IMR-90 (cell line): ENCODE data around the gene TPH1. TPM values are rescaled to one million over a fixed set of nuclear protein-coding genes. Genes with fewer than 3 reads are reported as not detected.

Experiments used
- ATAC-seq: fragments of 200-7000 bp; cut with Tn5 transposase; 2 replicates; pipeline ENCODE4 v1.9.1; 2020; ENCODE audit warnings: low read depth, mild to moderate bottlenecking, moderate library complexity
- BruUV-seq: library from RNA; stranded (reverse); fragments of 400-500 nt; replicated peaks from 2 replicates; lab custom pipeline; 2021; lab: Mats Ljungman, UMichigan
- CTCF ChIA-PET: fragments of 300-600 bp; formaldehyde crosslinking; extraction: SDS; loops from one replicate; lab custom pipeline; 2021; ENCODE audit warnings: antibody characterized with exemption; lab: Yijun Ruan, JAX
- POLR2A ChIA-PET: fragments of 300-600 bp; sonication (Branson Sonifier 250); formaldehyde crosslinking; loops from one replicate; lab custom pipeline; 2022; ENCODE audit warnings: antibody characterized with exemption; ENCODE audit not compliant: unreplicated experiment; lab: Charles Lee
- DNase-seq: peaks from one replicate; pipeline ENCODE4 v3.0.0; 2013
- H2AFZ ChIP-seq: replicated peaks from 2 replicates; pipeline ENCODE3; 2013; ENCODE audit warnings: low read length, mild to moderate bottlenecking; ENCODE audit not compliant: poor library complexity
- H2AK5ac ChIP-seq: 2 replicates; pipeline ENCODE4 v1.6.1; 2013; ENCODE audit warnings: low read depth, low read length, inconsistent platforms
- H2AK9ac ChIP-seq: replicated peaks from 2 replicates; pipeline ENCODE3; 2013; ENCODE audit warnings: mild to moderate bottlenecking, low read depth, low read length, moderate library complexity; ENCODE audit not compliant: poor library complexity
- H2BK120ac ChIP-seq: 2 replicates; pipeline ENCODE4 v1.6.1; 2013; ENCODE audit warnings: low read depth, low read length, inconsistent platforms
- H2BK15ac ChIP-seq: 3 replicates; pipeline ENCODE4 v1.6.1; 2013; ENCODE audit warnings: low read depth, low read length, inconsistent platforms
- H2BK20ac ChIP-seq: 2 replicates; pipeline ENCODE4 v1.6.1; 2013; ENCODE audit warnings: low read depth, mild to moderate bottlenecking, inconsistent platforms, low read length, moderate library complexity
- H2BK5ac ChIP-seq: 2 replicates; pipeline ENCODE4 v1.6.1; 2013; ENCODE audit warnings: mild to moderate bottlenecking, low read depth, low read length, inconsistent platforms; ENCODE audit not compliant: poor library complexity, severe bottlenecking
- H3K14ac ChIP-seq: replicated peaks from 2 replicates; pipeline ENCODE4 v1.6.1; 2013; ENCODE audit warnings: low read depth, low read length, inconsistent platforms
- H3K18ac ChIP-seq: 2 replicates; pipeline ENCODE4 v1.6.1; 2013; ENCODE audit warnings: low read depth, low read length, control low read depth
- H3K23ac ChIP-seq: 2 replicates; pipeline ENCODE4 v1.6.1; 2013; ENCODE audit warnings: low read depth, low read length, inconsistent platforms
- H3K27ac ChIP-seq: 2 replicates; pipeline ENCODE4 v1.5.1; 2013; ENCODE audit warnings: mild to moderate bottlenecking, control low read depth, low read length; ENCODE audit not compliant: insufficient read depth
- H3K27me3 ChIP-seq: 2 replicates; pipeline ENCODE4 v1.6.1; 2013; ENCODE audit warnings: low read length; ENCODE audit not compliant: control insufficient read depth, insufficient read depth
- H3K36me3 ChIP-seq: 2 replicates; pipeline ENCODE4 v1.6.1; 2013; ENCODE audit warnings: low read length, mixed read lengths; ENCODE audit not compliant: control insufficient read depth, insufficient read depth
- H3K4ac ChIP-seq: 2 replicates; pipeline ENCODE4 v1.6.1; 2013; ENCODE audit warnings: low read depth, low read length, inconsistent platforms
- H3K4me1 ChIP-seq: 2 replicates; pipeline ENCODE4 v1.6.1; 2013; ENCODE audit warnings: low read length, mixed read lengths; ENCODE audit not compliant: control insufficient read depth, insufficient read depth
- H3K4me2 ChIP-seq: 2 replicates; pipeline ENCODE4 v1.6.1; 2013; ENCODE audit warnings: low read depth, mild to moderate bottlenecking, control low read depth, low read length, moderate library complexity
- H3K4me3 ChIP-seq: 2 replicates; pipeline ENCODE4 v1.5.1; 2013; ENCODE audit warnings: low read depth, mild to moderate bottlenecking, control low read depth, low read length, moderate library complexity; ENCODE audit not compliant: insufficient read depth
- H3K56ac ChIP-seq: 2 replicates; pipeline ENCODE4 v1.6.1; 2013; ENCODE audit warnings: low read length, inconsistent platforms; ENCODE audit not compliant: insufficient read depth; ENCODE audit errors: extremely low read depth
- H3K79me1 ChIP-seq, 2 experiments: 2 replicates each; pipeline ENCODE4 v1.6.1; 2013; ENCODE audit warnings: low read length in 2 of 2, inconsistent platforms in 1 of 2, low read depth in 1 of 2
- H3K9ac ChIP-seq: 2 replicates; pipeline ENCODE4 v1.6.1; 2013; ENCODE audit warnings: low read depth, low read length, control low read depth
- H3K9me1 ChIP-seq: 2 replicates; pipeline ENCODE4 v1.6.1; 2013; ENCODE audit warnings: low read length, inconsistent platforms; ENCODE audit not compliant: insufficient read depth
- H3K9me3 ChIP-seq: 2 replicates; pipeline ENCODE4 v1.6.1; 2013; ENCODE audit warnings: low read length; ENCODE audit not compliant: control insufficient read depth, insufficient read depth
- H4K20me1 ChIP-seq: 2 replicates; pipeline ENCODE4 v1.6.1; 2013; ENCODE audit warnings: low read length, inconsistent platforms; ENCODE audit not compliant: insufficient read depth
- H4K5ac ChIP-seq: 2 replicates; pipeline ENCODE4 v1.6.1; 2013; ENCODE audit warnings: mild to moderate bottlenecking, low read depth, low read length, control low read depth
- H4K8ac ChIP-seq, 2 experiments: 2 replicates each; pipeline ENCODE4 v1.6.1; 2013; ENCODE audit warnings: low read depth in 2 of 2, low read length in 2 of 2, control low read depth in 1 of 2, inconsistent platforms in 1 of 2
- H4K91ac ChIP-seq: 2 replicates; pipeline ENCODE4 v1.6.1; 2013; ENCODE audit warnings: low read depth, low read length, inconsistent platforms; ENCODE audit not compliant: insufficient read depth
- BHLHE40 ChIP-seq: fragments of 150-350 bp; IDR thresholded peaks from 2 replicates; pipeline ENCODE4 v1.6.1; 2016; ENCODE audit warnings: mild to moderate bottlenecking, low read depth, low read length
- CEBPB ChIP-seq: IDR thresholded peaks from 2 replicates; pipeline ENCODE4 v1.6.1; 2012; ENCODE audit warnings: low read depth, low read length, improper control_type of control experiment
- CTCF ChIP-seq: conservative IDR thresholded peaks from 2 replicates; pipeline ENCODE4 v1.5.1; 2012; ENCODE audit warnings: mild to moderate bottlenecking, low read depth, low read length, improper control_type of control experiment
- FOS ChIP-seq: fragments of 150-350 bp; IDR thresholded peaks from 2 replicates; pipeline ENCODE4 v1.6.1; 2016; ENCODE audit warnings: low read depth, low read length
- MAFK ChIP-seq: IDR thresholded peaks from 2 replicates; pipeline ENCODE4 v1.6.1; 2012; ENCODE audit warnings: low read depth, low read length, improper control_type of control experiment
- MAZ ChIP-seq: IDR thresholded peaks from 2 replicates; pipeline ENCODE4 v1.6.1; 2012; ENCODE audit warnings: low read depth, mild to moderate bottlenecking, low read length, improper control_type of control experiment, moderate library complexity, borderline replicate concordance
- NFE2L2 ChIP-seq: fragments of 150-350 bp; IDR thresholded peaks from 2 replicates; pipeline ENCODE4 v1.6.1; 2016; ENCODE audit warnings: low read depth, mild to moderate bottlenecking, low read length
- POLR2A ChIP-seq: IDR thresholded peaks from 2 replicates; pipeline ENCODE4 v1.6.1; 2012; ENCODE audit warnings: mild to moderate bottlenecking, low read depth, low read length
- RAD21 ChIP-seq: IDR thresholded peaks from 2 replicates; pipeline ENCODE4 v1.6.1; 2012; ENCODE audit warnings: low read length, improper control_type of control experiment
- RFX5 ChIP-seq: IDR thresholded peaks from 2 replicates; pipeline ENCODE4 v1.8.0; 2012; ENCODE audit warnings: low read depth, mild to moderate bottlenecking, low read length, moderate library complexity
- SMC3 ChIP-seq: fragments of 150-350 bp; IDR thresholded peaks from 2 replicates; pipeline ENCODE4 v1.6.1; 2016; ENCODE audit warnings: low read depth, mild to moderate bottlenecking, antibody characterized with exemption, low read length, moderate library complexity
- dilution Hi-C: fragments of 300-500 bp; cut with HindIII; formaldehyde crosslinking; loops from one replicate; pipeline ENCODE4 v1.14.3; 2018; ENCODE audit warnings: low sequenced_read_pairs; ENCODE audit not compliant: unreplicated experiment
- in situ Hi-C: fragments of 300-500 bp; cut with MboI; formaldehyde crosslinking; loops from 3 replicates; pipeline ENCODE4 v1.14.3; 2019; ENCODE audit warnings: low sequenced_read_pairs, inconsistent platforms, mixed read lengths
- intact Hi-C: fragments of 100-400 bp; cut with micrococcal nuclease; formaldehyde crosslinking; loops from 2 replicates; pipeline ENCODE4 v1.10.0; 2022
- polyA plus RNA-seq, 3 experiments: library from polyadenylated mRNA; depleted of rRNA; stranded (reverse); fragments of >200 nt; gene quantifications; 2 replicates each; pipeline ENCODE4 v1.2.3, GENCODE V29; 2012; ENCODE audit warnings: low replicate concordance in 1 of 3
- total RNA-seq: library from RNA; depleted of rRNA; stranded (reverse); fragments of >200 nt; gene quantifications from 2 replicates; pipeline ENCODE4 v1.2.3, GENCODE V29; 2012
- TF ChIP-seq, protein P1 (sequence below): fragments of 150-350 bp; IDR thresholded peaks from 2 replicates; pipeline ENCODE4 v1.6.1; 2016; ENCODE audit warnings: low read depth, mild to moderate bottlenecking, low read length, moderate library complexity, borderline replicate concordance

TPH1 gene
- total and polyA plus RNA-seq, 2 of the 4 experiments (the other 2 are of a cell fraction): under 0.01 to 0.07 TPM

DNA sequence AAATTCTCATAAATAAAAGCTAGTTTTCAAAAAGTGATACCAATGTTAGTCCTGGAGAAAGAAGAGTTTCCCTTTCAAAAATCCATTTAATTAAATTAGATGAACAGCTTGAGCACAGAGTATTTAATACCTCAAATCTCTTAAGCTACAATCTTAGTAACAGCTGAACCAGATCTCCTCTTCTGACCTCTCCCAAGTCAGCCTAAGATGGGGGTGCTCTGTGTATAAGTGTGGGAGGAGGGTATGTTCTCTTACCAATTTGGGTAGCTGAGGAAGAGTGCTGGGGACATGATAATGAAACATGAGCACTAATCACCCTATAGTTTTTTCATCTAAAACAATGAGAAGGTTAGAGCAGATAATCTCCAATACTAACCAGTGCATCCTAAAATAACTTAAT, 9.6 kb downstream of the TPH1 start:
- H3K9me3 ChIP-seq: no peaks in the 10 kb centered on the region
- H3K27ac ChIP-seq: no peak overlapping the region
- TF ChIP-seq SMC3 (no peak), CTCF (no peak), BHLHE40 (no peak), CEBPB (no peak), NFE2L2 (no peak), RFX5 (no peak), RAD21 (no peak), MAZ (no peak), MAFK (no peak), POLR2A (no peak), FOS (no peak)
- TF ChIP-seq, protein P1, sequence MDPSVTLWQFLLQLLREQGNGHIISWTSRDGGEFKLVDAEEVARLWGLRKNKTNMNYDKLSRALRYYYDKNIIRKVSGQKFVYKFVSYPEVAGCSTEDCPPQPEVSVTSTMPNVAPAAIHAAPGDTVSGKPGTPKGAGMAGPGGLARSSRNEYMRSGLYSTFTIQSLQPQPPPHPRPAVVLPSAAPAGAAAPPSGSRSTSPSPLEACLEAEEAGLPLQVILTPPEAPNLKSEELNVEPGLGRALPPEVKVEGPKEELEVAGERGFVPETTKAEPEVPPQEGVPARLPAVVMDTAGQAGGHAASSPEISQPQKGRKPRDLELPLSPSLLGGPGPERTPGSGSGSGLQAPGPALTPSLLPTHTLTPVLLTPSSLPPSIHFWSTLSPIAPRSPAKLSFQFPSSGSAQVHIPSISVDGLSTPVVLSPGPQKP: no peak
- no peak overlapping the region for H2BK5ac ChIP-seq
- POLR2A ChIA-PET: no interaction called here
- no peak overlapping the region for H2BK20ac ChIP-seq
- in situ Hi-C loops (no loop called here), dilution Hi-C loops (no loop called here), intact Hi-C loops (no loop called here)
- H3K4me1 ChIP-seq: no peaks in the 10 kb centered on the region
- H3K56ac ChIP-seq: no peak overlapping the region
- H2AK5ac ChIP-seq: no peak overlapping the region
- H4K91ac ChIP-seq: no peak overlapping the region
- H2AFZ ChIP-seq: no peak overlapping the region
- H2BK120ac ChIP-seq: no peak overlapping the region
- H3K9me1 ChIP-seq: no peaks in the 10 kb centered on the region
- H3K27me3 ChIP-seq: peaks cover 4% of the 10 kb centered on the region
- H2BK15ac ChIP-seq: no peak overlapping the region
- H3K23ac ChIP-seq: no peak overlapping the region
- H3K36me3 ChIP-seq: no peaks in the 10 kb centered on the region
- no peak overlapping the region for H3K4me3 ChIP-seq
- ATAC-seq (no peak), DNase-seq (no peak)
- H3K79me1 ChIP-seq: no peaks in the 10 kb centered on the region
- no peak overlapping the region for H3K18ac ChIP-seq
- no peak overlapping the region for H3K4ac ChIP-seq
- H4K20me1 ChIP-seq: no peaks in the 10 kb centered on the region
- CTCF ChIA-PET: no interaction called here
- no peak overlapping the region for H3K9ac ChIP-seq
- H3K4me2 ChIP-seq: no peak overlapping the region
- H4K8ac ChIP-seq: no peak overlapping the region
- no peak overlapping the region for H4K5ac ChIP-seq
- no peak overlapping the region for H3K14ac ChIP-seq
- no TSS peak for BruUV-seq
- no peak overlapping the region for H2AK9ac ChIP-seq
